Measurements from ENCODE around the gene PRPF6.

PRPF6 gene

DNA sequence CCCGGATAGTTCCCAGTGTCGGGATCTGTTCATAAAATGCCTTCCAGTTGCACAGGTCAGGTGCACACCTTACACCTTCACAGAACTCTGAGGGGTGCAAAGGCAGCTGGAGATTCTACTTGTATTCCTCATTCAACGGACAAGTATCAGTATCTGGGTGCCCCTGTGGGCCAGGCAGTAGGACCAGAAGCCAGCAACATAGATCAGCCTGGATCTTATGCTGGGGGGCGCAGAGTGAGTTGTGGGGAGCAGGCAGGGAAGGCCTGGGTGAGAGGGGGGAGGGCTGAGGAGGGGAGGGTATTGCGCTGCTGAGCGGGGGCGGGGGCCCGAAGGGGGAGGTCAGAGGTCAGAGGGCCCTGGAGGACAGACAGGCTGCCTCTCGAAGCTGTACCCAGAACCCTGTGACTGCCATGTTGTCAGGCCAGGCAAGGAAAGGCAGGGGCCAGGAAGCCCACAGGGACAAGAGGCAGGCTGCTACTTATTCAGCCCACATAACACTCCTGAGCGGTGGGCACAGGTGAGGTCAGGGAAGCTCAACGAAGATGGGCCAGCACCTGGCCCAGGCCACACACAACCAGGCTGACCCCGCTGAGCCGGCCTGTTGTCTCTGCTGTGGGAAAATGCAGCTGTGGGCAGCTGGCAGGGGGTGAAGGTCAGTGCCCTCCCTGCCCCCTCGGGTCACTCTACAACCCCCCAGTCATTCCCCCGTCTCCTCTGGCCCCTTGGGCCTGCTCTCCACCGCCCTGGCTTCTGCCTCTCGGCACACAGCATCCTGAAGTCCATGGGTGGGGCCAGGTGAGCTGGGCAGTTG is 100.1 kb downstream of the PRPF6 start:
- no peak for DNase-seq

DNA sequence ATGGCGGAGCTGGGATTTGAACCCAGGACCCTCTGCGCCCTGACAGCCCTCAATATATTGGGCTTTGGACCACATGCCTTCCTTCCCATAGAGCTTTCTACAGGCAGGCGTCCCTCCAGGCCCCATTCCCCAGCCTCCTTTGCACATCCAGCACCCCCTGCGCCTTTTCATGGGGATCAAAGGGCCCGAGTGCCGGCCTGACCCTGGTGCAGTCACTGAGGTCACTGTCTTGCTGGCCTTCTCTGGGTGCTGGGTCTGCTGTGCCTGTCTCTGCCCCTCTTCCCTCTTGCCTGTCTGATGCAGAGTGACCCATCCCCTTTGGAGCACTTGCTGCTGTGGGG is 100.7 kb downstream of the PRPF6 start:
- DNase-seq = no peak

DNA sequence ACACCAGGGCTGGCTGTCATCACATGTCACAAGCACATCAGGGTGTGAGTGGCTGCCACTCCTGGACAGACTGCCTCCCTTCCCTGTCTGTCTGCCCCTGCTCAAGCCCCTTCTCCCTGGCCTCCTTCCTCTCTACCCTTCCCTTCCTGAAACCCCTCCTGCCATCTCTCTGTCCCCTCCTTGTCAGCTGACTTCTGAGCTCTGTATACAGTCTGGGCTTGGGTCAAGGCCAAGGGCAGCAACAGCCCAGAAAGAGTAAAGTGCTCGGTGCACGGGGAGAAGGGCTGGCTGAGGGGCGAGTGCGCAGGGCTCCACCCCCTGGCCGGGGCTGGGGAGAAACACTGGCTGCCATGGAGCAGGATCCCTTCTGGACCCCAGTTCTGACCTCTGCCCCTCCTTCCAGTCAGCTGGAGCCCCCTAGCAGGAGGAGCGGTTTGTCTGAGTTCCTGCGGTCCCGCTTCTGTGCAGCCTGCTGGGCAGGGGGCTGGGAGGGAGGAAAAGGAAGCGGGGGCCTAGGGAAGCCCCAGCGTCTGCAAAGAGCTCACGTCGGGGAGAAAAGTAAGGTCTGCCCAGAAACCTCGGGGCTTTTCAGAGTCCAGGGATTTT is 101.3 kb downstream of the PRPF6 start:
- no peak for DNase-seq
